Hepatocyte (in vitro differentiated cells): ENCODE results near the gene KIAA1549.

Experiments
- CTCF ChIP-seq: fragments of 200-600 bp; sonication (generic); IDR thresholded peaks from 2 replicates; pipeline ENCODE4 v1.5.1; 2016; ENCODE audit warnings: antibody characterized with exemption, mild to moderate bottlenecking; ENCODE audit not compliant: poor library complexity
- EZH2phosphoT487 ChIP-seq: fragments of 200-600 bp; sonication (generic); IDR thresholded peaks from one replicate; pipeline ENCODE4 v1.6.1; 2018; ENCODE audit warnings: antibody characterized with exemption, mild to moderate bottlenecking, low read depth, moderate library complexity; ENCODE audit not compliant: unreplicated experiment, severe bottlenecking

GRCh38 chr7:138813945-138814344 lies 167.2 kb downstream of the KIAA1549 start:
- TF ChIP-seq CTCF (no peak), EZH2phosphoT487 (no peak)
